Measurements from ENCODE around the gene PTTG1IP. TPM values are rescaled to one million over a fixed set of nuclear protein-coding genes. Genes with fewer than 3 reads are reported as not detected.

The PTTG1IP gene
- total RNA-seq, 1 donor from 2014 or later: 205 TPM

DNA sequence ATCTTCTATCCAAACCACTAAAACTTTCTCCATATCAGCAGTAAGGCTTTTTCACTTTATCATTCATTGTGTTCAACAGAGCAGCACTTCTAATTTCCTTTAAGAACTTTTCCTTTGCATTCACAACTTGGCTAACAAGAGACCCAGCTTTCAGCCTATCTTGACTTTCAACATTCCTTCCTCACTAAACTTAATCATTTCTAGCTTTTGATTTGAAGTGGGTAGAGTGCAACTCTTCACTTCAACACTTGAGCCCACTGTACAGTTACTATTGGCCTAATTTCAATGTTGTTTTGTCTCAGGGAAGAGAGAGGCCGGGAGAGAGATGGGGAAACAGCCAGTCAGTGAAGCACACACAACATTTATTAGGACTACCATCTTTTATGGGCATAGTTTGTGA is 73.8 kb downstream of the PTTG1IP start:
- no peaks in the 10 kb centered on the region for H3K9me3 Mint-ChIP-seq
- H3K4me1 Mint-ChIP-seq: peaks cover 28% of the 10 kb centered on the region
- no peaks in the 10 kb centered on the region for H3K27me3 Mint-ChIP-seq (ENCODE audit: low read depth)
- peak overlapping the region; percentile 85 for H3K4me3 Mint-ChIP-seq
- H3K36me3 Mint-ChIP-seq: peaks cover 3% of the 10 kb centered on the region
- TF ChIP-seq, protein P1, sequence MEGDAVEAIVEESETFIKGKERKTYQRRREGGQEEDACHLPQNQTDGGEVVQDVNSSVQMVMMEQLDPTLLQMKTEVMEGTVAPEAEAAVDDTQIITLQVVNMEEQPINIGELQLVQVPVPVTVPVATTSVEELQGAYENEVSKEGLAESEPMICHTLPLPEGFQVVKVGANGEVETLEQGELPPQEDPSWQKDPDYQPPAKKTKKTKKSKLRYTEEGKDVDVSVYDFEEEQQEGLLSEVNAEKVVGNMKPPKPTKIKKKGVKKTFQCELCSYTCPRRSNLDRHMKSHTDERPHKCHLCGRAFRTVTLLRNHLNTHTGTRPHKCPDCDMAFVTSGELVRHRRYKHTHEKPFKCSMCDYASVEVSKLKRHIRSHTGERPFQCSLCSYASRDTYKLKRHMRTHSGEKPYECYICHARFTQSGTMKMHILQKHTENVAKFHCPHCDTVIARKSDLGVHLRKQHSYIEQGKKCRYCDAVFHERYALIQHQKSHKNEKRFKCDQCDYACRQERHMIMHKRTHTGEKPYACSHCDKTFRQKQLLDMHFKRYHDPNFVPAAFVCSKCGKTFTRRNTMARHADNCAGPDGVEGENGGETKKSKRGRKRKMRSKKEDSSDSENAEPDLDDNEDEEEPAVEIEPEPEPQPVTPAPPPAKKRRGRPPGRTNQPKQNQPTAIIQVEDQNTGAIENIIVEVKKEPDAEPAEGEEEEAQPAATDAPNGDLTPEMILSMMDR (IDR thresholded peaks at IDR 0.05; ENCODE audit: unreplicated experiment): no peak
- DNase-seq (ENCODE audit: low spot score in 2 of 2, unreplicated experiment in 2 of 2): no peak
- H3K27ac Mint-ChIP-seq: no peak overlapping the region

Other genes with a start within 250 kb of the PTTG1IP start
- gene KRTAP10-9, start 246.6 kb downstream of the PTTG1IP start, total RNA-seq: not detected in 3 replicates
- gene KRTAP10-10, start 236.3 kb downstream of the PTTG1IP start, total RNA-seq: not detected in 3 replicates
- gene KRTAP10-11, start 227.3 kb downstream of the PTTG1IP start, total RNA-seq: not detected in 3 replicates
- gene KRTAP12-4, start 219.0 kb downstream of the PTTG1IP start, total RNA-seq: not detected in 3 replicates
- gene KRTAP12-3, start 215.8 kb downstream of the PTTG1IP start, total RNA-seq: not detected in 3 replicates
- gene KRTAP12-2, start 206.8 kb downstream of the PTTG1IP start, total RNA-seq: not detected in 3 replicates
- gene KRTAP12-1, start 191.5 kb downstream of the PTTG1IP start, total RNA-seq: not detected in 3 replicates
- gene KRTAP10-12, start 176.5 kb downstream of the PTTG1IP start, total RNA-seq: not detected in 3 replicates
- gene TSPEAR, start 162.1 kb downstream of the PTTG1IP start, total RNA-seq: 0.09 to 0.11 TPM (median 0.11 TPM) in 3 replicates
- 95.4 to 102 TPM (median 97.2 TPM) in 3 replicates for gene UBE2G2, start 71.9 kb downstream of the PTTG1IP start, total RNA-seq
- gene SUMO3, start 55.6 kb downstream of the PTTG1IP start, total RNA-seq: 82.2 to 84.5 TPM (median 83.9 TPM) in 3 replicates
- 0.61 to 1.4 TPM (median 0.74 TPM) in 3 replicates for gene ITGB2, start 47.2 kb upstream of the PTTG1IP start, total RNA-seq
- 30.6 to 32.3 TPM (median 31.8 TPM) in 3 replicates for gene SLX9, start 66.3 kb upstream of the PTTG1IP start, total RNA-seq
- 22.7 to 27.9 TPM (median 26.5 TPM) in 3 replicates for gene ADARB1, start 200.9 kb upstream of the PTTG1IP start, total RNA-seq

Data from mesothelial cell of epicardium (in vitro differentiated cells).